ENCODE results near the gene BTNL3. TPM values are rescaled to one million over a fixed set of nuclear protein-coding genes. Genes with fewer than 3 reads are reported as not detected.

BTNL3 gene
- total and polyA plus RNA-seq, 9 of the 15 experiments (the other 6 are each of a cell fraction or from before 2014, with no cell fraction given): 0.03 to 0.44 (median 0.04) TPM; not detected in 4

DNA sequence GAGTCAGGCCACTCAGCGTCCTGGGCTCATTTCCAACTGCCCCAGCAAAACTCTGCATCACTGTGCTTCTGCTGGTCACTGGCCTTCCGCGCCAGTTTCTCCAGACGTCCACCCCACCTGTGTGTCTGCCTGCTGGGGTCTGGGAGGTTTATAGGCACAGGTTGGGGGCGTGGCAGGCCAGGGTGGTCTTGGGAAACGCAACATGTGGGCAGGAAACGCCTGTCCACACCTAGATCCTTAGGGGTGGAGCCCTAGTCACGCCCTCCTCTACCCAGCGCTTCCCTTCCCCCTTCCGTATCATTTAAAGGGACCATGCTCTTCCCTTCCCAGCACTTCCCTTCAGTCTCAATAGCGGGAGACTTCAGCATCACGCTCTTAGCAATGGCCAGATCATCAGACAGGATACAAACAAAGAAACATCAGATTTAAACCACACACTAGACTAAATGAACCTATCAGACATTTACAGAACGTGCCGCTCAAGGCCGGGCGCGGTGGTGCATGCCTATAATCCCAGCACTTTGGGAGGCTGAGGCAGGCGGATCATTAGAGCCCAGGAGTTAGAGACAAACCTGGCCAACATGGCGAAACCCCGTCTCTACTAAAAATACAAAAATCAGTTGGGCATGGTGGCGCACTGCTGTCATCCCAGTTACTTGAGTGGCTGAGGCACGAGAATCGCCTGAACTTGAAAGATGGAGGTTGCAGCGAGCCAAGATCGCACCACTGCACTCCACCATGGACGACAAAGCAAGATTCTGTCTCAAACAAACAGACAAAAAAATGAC, 39.6 kb downstream of the BTNL3 start (continued):
- TF ChIP-seq ZBTB12 (CRISPR knock-in tag; IDR thresholded peaks at IDR 0.05): no peak
- TF ChIP-seq, protein P1, sequence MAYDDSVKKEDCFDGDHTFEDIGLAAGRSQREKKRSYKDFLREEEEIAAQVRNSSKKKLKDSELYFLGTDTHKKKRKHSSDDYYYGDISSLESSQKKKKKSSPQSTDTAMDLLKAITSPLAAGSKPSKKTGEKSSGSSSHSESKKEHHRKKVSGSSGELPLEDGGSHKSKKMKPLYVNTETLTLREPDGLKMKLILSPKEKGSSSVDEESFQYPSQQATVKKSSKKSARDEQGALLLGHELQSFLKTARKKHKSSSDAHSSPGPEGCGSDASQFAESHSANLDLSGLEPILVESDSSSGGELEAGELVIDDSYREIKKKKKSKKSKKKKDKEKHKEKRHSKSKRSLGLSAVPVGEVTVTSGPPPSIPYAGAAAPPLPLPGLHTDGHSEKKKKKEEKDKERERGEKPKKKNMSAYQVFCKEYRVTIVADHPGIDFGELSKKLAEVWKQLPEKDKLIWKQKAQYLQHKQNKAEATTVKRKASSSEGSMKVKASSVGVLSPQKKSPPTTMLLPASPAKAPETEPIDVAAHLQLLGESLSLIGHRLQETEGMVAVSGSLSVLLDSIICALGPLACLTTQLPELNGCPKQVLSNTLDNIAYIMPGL (CRISPR knock-in tag; IDR thresholded peaks at IDR 0.05): no peak

- ChIA-PET CTCF (ENCODE audit: low intra/inter-chr PET ratio) (interaction anchor here (0.6 kb wide), 1 partner anchor 11 kb away, joined by 3 read pairs; no protein-coding TSS in a partner anchor), POLR2A (interaction anchor here (0.6 kb wide), 1 partner anchor 34 kb away, joined by 3 read pairs; no protein-coding TSS in a partner anchor)
- no peaks in the 10 kb centered on the region for H3K9me1 ChIP-seq (ENCODE audit: control insufficient read depth, insufficient read depth, low read length)
- no peaks in the 10 kb centered on the region for H3K9me3 ChIP-seq (replicated peaks; ENCODE audit: control insufficient read depth, insufficient read depth, low read depth, low read length)
- no peak overlapping the region for H3K4me3 ChIP-seq
- ATAC-seq (no peak), FAIRE-seq (no peak), DNase-seq (ENCODE audit: extremely low read depth in 1 of 4, low spot score in 3 of 4) (no peak)
- H3K36me3 ChIP-seq (ENCODE audit: control insufficient read depth, insufficient read depth, low read length): no peaks in the 10 kb centered on the region
- H3K27ac ChIP-seq (ENCODE audit: extremely low read depth, low read depth, low read length): no peak overlapping the region
- H3K27me3 ChIP-seq (ENCODE audit: control insufficient read depth in 2 of 2, insufficient read depth in 2 of 2, low read length in 2 of 2): no peaks in the 10 kb centered on the region
- BruUV-seq (replicated peaks): no TSS peak
- H2AFZ ChIP-seq (ENCODE audit: low read depth, low read length): no peak overlapping the region
- no peak overlapping the region for H3K4me2 ChIP-seq (ENCODE audit: insufficient read depth, low read length)
- peaks cover 2 to 8% of the 10 kb centered on the region in 2 experiments; a peak in 4 of 5 replicates for H3K4me1 ChIP-seq (replicated peaks in 1 of 2; ENCODE audit: control insufficient read depth in 2 of 2, insufficient read depth in 2 of 2, low read length in 2 of 2)
- H3K9ac ChIP-seq (ENCODE audit: insufficient read depth in 1 of 2, low read depth in 2 of 2, low read length in 2 of 2): no peak overlapping the region
- no peaks in the 10 kb centered on the region for H4K20me1 ChIP-seq (replicated peaks; ENCODE audit: control insufficient read depth, insufficient read depth, low read length)
- in situ Hi-C loops (cut with MboI) (no loop called here), intact Hi-C loops (cut with micrococcal nuclease) (no loop called here)
- 62% methylated on average over 3 of the region's 3 CpGs for WGBS (ENCODE audit: insufficient coverage, low coverage, missing lambda C conversion rate)
- peaks cover 3% of the 10 kb centered on the region for H3K79me2 ChIP-seq (ENCODE audit: control insufficient read depth, insufficient read depth, low read length)
- TF ChIP-seq ZNF354B (CRISPR knock-in tag; IDR thresholded peaks at IDR 0.05): no peak
- no peak for TF ChIP-seq NFE2L1 (tag; IDR thresholded peaks at IDR 0.05; ENCODE audit: borderline replicate concordance, low read depth)
- no peak for TF ChIP-seq ERF (CRISPR knock-in tag; IDR thresholded peaks at IDR 0.05)
- TF ChIP-seq BRCA1 (IDR thresholded peaks at IDR 0.05): no peak
- TF ChIP-seq BRCA1 (CRISPR knock-in tag; IDR thresholded peaks at IDR 0.05): no peak
- TF ChIP-seq KAT8 (IDR thresholded peaks at IDR 0.05; ENCODE audit: low read depth): no peak
- no peak for TF ChIP-seq TBP (optimal IDR thresholded peaks at IDR 0.05; ENCODE audit: low read depth, low read length)
- TF ChIP-seq ZNF431 (CRISPR knock-in tag; IDR thresholded peaks at IDR 0.05): no peak
- no peak for TF ChIP-seq TEAD1 (CRISPR knock-in tag; IDR thresholded peaks at IDR 0.05)
- TF ChIP-seq VEZF1 (CRISPR knock-in tag; IDR thresholded peaks at IDR 0.05): no peak
- no peak for TF ChIP-seq ZNF324 (CRISPR knock-in tag; IDR thresholded peaks at IDR 0.05)
- TF ChIP-seq MEF2D (tag; conservative IDR thresholded peaks at IDR 0.05; ENCODE audit: low read depth): no peak
- no peak for TF ChIP-seq TFE3 (CRISPR knock-in tag; IDR thresholded peaks at IDR 0.05)
- TF ChIP-seq ZBED1 (IDR thresholded peaks at IDR 0.05): no peak
Measured at GRCh38 chr5:181031716-181032115, 43.1 kb downstream of the BTNL3 start.
